HCT116 (cell line): ENCODE measurements around the gene HSPA12A.

Source experiments
- CEBPB ChIP-seq: IDR thresholded peaks from 2 replicates; pipeline ENCODE4 v1.6.1; 2012; ENCODE audit warnings: low read depth
- EZH2 ChIP-seq: fragments of 200-600 bp; sonication (generic); IDR thresholded peaks from 2 replicates; pipeline ENCODE4 v1.6.1; 2017; ENCODE audit warnings: antibody characterized with exemption, mixed run types
- TCF7L2 ChIP-seq: IDR thresholded peaks from 2 replicates; pipeline ENCODE4 v1.7.0; 2011; ENCODE audit warnings: borderline replicate concordance, inconsistent platforms; ENCODE audit not compliant: insufficient read depth, insufficient read length; ENCODE audit errors: extremely low read depth
- ZNF274 ChIP-seq: fragments of 200-500 bp; sonication (Bioruptor generic); IDR thresholded peaks from 2 replicates; pipeline ENCODE4 v1.6.1; 2014; ENCODE audit warnings: mild to moderate bottlenecking, low read depth, low read length, inconsistent platforms
- TF ChIP-seq, protein P1 (sequence below), 3 experiments: fragments of 200-600 bp in 1 of 3; sonication (generic) in 1 of 3; IDR thresholded peaks in 2 of 3; conservative IDR thresholded peaks in 1 of 3; 2 replicates each; pipeline ENCODE4 v1.5.1; 2012 to 2017; ENCODE audit warnings: low read depth in 2 of 3, low read length in 2 of 3, antibody characterized with exemption in 1 of 3, borderline replicate concordance in 1 of 3, control low read depth in 1 of 3, mild to moderate bottlenecking in 1 of 3, mixed read lengths in 1 of 3, mixed run types in 1 of 3, moderate library complexity in 1 of 3; ENCODE audit not compliant: insufficient read depth in 1 of 3
- TF ChIP-seq, protein P2 (sequence below): IDR thresholded peaks from 2 replicates; pipeline ENCODE4 v1.6.1; 2012

- TF ChIP-seq, protein P1, sequence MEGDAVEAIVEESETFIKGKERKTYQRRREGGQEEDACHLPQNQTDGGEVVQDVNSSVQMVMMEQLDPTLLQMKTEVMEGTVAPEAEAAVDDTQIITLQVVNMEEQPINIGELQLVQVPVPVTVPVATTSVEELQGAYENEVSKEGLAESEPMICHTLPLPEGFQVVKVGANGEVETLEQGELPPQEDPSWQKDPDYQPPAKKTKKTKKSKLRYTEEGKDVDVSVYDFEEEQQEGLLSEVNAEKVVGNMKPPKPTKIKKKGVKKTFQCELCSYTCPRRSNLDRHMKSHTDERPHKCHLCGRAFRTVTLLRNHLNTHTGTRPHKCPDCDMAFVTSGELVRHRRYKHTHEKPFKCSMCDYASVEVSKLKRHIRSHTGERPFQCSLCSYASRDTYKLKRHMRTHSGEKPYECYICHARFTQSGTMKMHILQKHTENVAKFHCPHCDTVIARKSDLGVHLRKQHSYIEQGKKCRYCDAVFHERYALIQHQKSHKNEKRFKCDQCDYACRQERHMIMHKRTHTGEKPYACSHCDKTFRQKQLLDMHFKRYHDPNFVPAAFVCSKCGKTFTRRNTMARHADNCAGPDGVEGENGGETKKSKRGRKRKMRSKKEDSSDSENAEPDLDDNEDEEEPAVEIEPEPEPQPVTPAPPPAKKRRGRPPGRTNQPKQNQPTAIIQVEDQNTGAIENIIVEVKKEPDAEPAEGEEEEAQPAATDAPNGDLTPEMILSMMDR (IDR thresholded peaks at IDR 0.05 in 2 of 3, conservative IDR thresholded peaks at IDR 0.05 in 1 of 3; ENCODE audit: borderline replicate concordance in 1 of 3, insufficient read depth in 1 of 3, low read depth in 2 of 3, low read length in 2 of 3), result no peak
- TF ChIP-seq ZNF274 (no peak), TCF7L2 (no peak), CEBPB (no peak), EZH2 (no peak)
- TF ChIP-seq, protein P2, sequence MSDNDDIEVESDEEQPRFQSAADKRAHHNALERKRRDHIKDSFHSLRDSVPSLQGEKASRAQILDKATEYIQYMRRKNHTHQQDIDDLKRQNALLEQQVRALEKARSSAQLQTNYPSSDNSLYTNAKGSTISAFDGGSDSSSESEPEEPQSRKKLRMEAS, result no peak
Observed at GRCh38 chr10:116685807-116686206, 56.6 kb downstream of the HSPA12A start.
